ENCODE results near the gene DMXL2.
"Not testable (repeated sequence)": the region's sequence is repeated elsewhere in the genome, so short reads cannot be mapped to it uniquely, and the experiment has no call there.

The DMXL2 gene

GRCh38 chr15:51576911-51577500 lies 45.6 kb downstream of the DMXL2 start:
- DNase-seq (ENCODE audit: low read depth in 2 of 2): no peak

DNA sequence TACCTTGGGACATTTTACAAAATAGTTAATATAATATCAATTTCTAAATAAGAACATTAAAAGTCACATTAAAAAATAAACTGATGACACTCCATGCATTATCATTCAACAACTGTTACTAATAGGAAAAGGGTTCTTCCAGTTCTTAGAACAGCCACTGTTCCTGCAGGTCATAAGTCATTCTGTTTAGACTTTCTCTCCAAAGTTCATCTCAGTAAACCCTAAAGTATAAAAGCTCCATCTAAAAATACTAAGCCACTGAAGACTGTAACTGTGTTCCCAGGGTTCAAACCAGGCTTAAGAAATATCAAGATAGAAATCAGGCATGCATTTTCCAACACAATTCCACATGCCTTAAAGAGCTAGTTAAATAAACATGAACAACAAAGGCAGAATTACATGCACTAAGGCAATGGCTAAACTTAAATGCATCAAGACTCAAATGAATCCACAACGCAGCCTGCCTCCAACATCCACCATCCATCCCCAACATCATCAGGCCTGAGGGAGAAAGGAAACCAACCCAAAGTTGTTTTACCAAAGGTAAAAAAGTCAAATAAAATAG lies 46.2 kb downstream of the DMXL2 start:
- DNase-seq (ENCODE audit: low read depth in 2 of 2): no peak

- DNase-seq (ENCODE audit: low read depth in 2 of 2): no peak
Measured at GRCh38 chr15:51575775-51576174, 46.8 kb downstream of the DMXL2 start.

DNA sequence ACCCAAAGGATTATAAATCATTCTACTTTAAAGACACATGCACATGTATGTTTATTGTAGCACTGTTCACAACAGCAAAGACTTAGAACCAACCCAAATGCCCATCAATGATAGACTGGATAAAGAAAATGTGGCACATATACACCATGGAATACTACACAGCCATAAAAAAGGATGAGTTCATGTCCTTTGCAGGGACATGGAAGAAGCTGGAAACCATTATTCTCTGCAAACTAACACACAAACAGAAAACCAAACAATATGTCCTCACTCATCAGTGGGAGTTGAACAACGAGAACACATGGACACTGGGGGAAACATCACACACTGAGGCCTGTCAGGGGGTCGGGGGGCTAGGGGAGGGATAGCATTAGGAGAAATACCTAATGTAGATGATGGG lies 49.2 kb downstream of the DMXL2 start:
- not testable (repeated sequence) for DNase-seq (ENCODE audit: low read depth in 2 of 2)

DNA sequence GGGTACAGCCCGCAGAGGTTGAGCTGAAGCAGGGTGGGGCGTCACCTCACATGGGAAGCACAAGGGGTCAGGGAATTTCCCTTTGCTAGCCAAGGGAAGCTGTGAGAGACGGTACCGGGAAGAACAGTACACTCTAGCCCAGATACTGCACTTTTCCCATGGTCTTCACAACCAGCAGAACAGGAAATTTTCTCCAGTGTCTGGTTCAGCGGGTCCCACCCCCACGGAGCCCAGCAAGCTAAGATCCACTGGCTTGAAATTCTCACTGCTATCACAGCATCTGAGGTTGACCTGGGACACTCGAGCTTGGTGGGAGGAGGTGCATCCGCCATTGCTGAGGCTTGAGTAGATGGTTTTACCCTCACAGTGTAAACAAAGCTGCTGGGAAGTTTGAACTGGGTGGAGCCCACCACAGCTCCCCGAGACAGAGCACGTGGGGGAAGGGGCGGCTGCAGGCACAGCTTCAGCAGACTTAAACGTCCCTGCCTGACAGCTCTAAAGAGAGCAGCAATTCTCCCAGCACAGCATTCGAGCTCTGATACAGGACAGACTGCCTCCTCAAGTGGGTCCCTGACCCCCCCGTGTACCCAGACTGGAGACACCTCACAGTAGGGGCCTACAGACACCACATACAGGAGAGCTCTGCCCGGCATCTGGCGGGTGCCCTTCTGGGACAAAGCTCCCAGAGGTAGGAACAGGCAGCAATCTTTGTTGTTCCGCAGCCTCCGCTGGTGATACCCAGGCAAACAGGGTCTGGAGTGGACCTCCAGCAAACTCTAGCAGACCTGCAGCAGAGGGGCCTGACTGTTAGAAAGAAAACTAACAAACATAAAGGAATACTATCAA lies 53.4 kb downstream of the DMXL2 start:
- not testable (repeated sequence) for DNase-seq (ENCODE audit: low read depth in 2 of 2)

GRCh38 chr15:51561271-51561670 lies 61.3 kb downstream of the DMXL2 start:
- no peak for DNase-seq (ENCODE audit: low read depth in 2 of 2)

DNA sequence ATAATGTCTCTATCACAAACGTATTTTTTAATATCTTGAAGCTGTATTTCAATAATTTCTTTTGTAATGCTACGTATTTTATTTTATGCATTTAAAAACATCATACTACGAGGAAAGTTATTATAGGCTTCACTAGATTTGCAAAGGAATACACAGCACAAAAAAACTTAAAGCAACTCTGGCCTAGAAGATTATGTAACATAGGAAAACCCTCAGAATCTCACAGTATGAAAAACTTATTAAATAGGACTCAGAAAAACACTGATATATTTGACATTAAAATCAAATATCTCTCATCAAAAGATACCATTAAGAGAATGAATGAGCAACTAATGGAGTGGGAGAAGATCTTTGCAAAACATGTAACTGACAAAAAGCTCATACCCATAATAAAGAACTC lies 63.7 kb downstream of the DMXL2 start:
- no peak for DNase-seq (ENCODE audit: low read depth in 2 of 2)

DNA sequence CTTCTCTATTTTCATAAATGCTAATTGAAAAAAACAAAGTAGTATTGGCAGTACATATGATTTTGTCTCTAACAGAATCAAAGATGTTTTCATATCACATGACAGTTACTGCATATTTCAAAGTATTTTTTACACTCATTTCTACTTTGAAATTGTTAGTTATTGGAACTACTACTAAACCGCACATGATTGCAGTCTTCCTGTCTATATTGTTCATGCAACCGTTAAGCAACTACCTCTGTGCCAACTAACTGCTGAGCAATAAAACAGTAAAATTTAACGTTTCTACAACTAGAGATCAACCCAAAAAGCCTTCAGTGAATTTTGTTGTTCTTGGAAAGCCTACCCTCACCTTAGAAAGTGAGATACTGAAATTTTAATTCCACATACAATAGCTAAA lies 64.2 kb downstream of the DMXL2 start:
- DNase-seq (ENCODE audit: low read depth in 2 of 2): no peak

DNA sequence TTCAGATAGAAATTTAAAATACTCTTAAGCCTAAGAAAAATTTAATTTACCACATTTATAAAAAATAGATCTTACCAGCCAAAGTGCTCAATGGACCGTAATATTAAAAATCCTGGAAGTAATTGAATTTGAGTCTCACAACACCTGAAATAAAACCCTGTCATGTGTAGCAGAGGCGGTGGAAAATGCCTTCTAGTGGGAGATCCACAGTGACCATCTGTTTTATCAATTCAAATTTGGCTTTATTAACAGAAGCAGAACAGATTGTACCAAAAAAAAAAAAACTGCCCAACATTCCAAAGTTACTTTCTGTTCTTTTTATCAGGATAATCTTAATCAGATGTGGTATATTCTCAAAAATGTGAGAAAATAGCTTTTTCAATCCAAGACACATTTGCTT lies 71.7 kb downstream of the DMXL2 start:
- DNase-seq (ENCODE audit: low read depth in 2 of 2): no peak

DNA sequence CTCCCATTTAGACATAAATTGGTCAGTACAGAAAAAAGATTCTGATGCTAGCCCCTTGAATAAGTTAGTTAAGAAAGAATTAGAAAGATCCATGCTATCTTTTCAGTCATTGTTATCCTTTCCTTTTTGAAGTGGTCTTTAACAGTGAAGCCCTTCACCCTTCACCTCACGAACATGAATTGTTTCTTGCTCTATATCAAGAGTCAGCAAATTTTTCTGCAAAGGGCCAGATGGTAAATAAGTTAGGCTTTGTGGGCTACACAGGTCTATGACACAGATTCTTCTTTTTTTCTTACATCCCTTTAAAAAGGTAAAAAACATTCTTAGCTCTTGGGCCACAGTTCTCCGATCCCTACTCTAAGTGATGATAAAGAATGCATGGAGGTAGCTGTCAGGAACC lies 74.9 kb downstream of the DMXL2 start:
- no peak for DNase-seq (ENCODE audit: low read depth in 2 of 2)

DNA sequence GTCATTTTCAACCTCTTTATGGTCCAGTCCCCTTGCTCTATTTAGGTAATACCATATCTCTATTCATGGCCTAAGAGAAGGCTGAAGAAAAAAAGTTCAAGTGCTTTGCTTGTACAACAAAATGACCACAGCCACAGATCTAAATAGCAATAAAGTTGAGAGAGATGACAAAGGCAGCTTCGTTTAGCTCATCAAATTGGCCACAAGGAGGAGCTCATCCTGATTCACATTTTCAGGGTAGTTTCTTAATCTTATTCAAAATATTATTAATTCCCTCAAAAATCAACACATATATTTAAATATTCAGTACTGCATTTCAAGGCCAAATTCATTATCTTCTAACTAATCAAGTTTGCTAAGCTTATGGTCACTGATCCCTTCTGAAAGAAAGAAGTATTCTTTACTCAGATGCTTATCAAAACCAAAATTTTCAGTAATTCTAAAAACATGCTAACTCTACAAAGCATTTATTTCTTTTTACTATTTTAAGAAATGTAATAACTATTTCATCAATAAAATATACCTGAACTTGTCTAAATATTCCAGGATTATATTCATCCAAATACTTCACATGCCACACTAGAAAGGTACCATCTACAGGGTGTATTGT lies 85.5 kb downstream of the DMXL2 start:
- DNase-seq (ENCODE audit: low read depth in 2 of 2): no peak

- no peak for DNase-seq (ENCODE audit: low read depth in 2 of 2)
Measured at GRCh38 chr15:51533672-51534398, 88.7 kb downstream of the DMXL2 start.

DNA sequence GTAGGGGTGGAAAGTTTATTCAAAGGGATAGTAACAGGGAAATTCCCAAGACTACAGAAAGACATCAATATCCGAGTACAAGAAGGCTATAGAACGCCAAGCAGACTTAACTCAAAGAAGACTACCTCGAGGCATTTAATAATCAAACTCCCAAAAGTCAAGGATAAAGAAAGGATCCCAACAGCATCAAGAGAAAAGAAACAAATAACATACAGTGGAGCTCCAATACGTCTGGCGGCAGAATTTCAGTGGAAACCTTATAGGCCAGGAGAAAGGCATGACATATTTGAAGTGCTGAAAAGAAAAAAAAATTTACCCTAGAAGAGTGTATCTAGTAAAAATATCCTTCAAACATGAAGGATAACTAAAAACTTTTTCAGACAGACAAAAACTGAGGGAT lies 95.6 kb downstream of the DMXL2 start:
- no peak for DNase-seq (ENCODE audit: low read depth in 2 of 2)

GRCh38 chr15:51524376-51524775 lies 98.2 kb downstream of the DMXL2 start:
- no peak for DNase-seq (ENCODE audit: low read depth in 2 of 2)

GRCh38 chr15:51516291-51516690 lies 106.3 kb downstream of the DMXL2 start:
- DNase-seq (ENCODE audit: low read depth in 2 of 2): no peak

DNA sequence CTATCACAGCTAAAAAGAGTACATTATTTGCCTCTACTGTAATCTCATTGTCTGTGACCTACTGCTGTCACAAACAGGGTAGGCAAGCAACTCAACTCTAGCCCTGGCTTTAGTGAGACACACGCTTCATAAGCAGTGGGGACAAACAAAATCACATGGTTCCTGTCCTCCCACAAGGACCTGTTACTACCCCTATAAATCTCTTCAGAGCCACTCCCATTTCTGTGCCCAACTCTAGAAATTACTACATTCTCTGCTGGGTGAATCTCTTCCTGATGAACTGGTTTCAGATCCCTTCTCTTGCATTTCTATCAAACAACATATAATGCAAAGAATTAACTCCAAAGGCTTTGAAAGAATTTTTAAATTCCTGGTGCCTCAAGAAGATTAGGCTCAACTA lies 117.3 kb downstream of the DMXL2 start:
- no peak for DNase-seq (ENCODE audit: low read depth in 2 of 2)

DNA sequence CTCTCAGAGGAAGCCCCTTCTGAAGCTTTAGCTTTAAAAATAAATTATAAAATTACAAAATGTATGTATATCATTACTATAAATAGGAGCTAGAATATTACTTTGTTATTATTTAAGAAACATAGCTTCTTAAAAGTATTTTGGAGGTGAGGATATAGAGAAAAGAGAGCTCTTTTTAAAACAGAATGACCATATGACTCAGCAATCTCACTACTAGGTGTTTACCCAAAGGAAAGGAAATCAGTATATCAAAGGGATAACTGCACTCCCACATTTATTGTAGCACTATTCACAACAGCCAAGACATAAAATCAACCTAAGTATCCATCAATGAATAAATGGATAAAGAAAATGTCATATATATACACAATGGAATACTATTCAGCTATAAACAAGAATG lies 119.6 kb downstream of the DMXL2 start:
- DNase-seq (ENCODE audit: low read depth in 2 of 2): no peak

DNA sequence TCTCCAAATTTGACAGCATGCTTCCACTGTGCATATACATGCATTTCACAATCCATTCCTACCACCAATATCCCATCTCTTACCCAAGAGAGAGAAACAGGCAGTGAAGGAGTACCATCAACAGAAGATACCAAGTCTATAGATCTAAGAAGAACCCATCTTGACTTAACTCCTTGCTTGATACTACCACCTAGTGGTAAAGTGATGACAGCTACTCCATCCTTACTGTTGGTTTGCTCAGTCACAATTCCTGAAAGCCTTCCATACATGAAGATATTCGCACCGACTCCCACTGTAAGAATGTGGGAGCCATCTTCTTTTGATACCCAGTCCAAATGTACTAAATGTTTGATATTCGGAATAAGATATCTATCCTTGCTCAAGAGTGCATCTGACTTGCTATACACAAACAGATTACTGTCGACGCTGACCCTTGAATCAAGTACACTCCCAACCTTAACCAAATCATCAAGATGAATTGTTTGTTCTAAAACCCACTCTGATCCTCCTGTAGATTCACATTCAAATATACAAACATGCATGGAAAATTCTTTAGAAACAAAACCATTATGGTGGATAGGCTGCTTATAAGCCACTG lies 123.1 kb downstream of the DMXL2 start:
- no peak for DNase-seq (ENCODE audit: low read depth in 2 of 2)

DNA sequence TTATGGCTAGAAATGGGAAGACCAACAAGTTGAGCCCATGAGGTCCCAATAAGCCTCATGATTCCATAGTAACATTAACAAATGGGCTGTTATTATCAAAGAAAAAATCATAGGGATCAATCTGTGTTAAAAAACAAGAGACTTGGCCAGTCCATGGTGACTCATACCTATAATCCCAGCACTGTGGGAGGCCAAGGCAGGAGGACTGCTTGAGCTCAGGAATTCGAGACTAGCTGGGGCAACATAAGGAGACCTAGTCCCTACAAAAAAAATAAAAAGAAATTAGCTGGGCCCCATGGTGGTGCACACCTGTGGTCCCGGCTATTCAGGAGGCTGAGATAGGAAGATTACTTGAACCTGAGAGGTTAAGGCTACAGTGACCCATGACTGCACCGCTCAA lies 124.8 kb downstream of the DMXL2 start:
- DNase-seq (ENCODE audit: low read depth in 2 of 2): no peak

- no peak for DNase-seq (ENCODE audit: low read depth in 2 of 2)
Measured at GRCh38 chr15:51496246-51496645, 126.3 kb downstream of the DMXL2 start.

GRCh38 chr15:51494411-51495314 lies 127.9 kb downstream of the DMXL2 start:
- DNase-seq (ENCODE audit: low read depth in 2 of 2): no peak

All from stimulated activated CD4-positive, alpha-beta T cell treated with anti-CD3 and anti-CD28 coated beads, Interleukin-1b, Interleukin-23, amount 100 ng/mL, for 1 hour (primary cell).